Measurements from ENCODE around the gene RPL13A.

GRCh38 chr19:49498475-49498874, 11.1 kb downstream of the RPL13A start:
- TF ChIP-seq CTCF (IDR thresholded peaks at IDR 0.05), result no peak
- TF ChIP-seq POLR2A (IDR thresholded peaks at IDR 0.05), result no peak
- no peak for TF ChIP-seq POLR2AphosphoS5 (IDR thresholded peaks at IDR 0.05)
- no peak for TF ChIP-seq EP300 (IDR thresholded peaks at IDR 0.05)

Data from gastroesophageal sphincter (tissue), 3 donors.